ENCODE results near the gene ZNF578.
"Not testable (repeated sequence)": the region's sequence is repeated elsewhere in the genome, so short reads cannot be mapped to it uniquely, and the experiment has no call there.

ZNF578 gene

DNA sequence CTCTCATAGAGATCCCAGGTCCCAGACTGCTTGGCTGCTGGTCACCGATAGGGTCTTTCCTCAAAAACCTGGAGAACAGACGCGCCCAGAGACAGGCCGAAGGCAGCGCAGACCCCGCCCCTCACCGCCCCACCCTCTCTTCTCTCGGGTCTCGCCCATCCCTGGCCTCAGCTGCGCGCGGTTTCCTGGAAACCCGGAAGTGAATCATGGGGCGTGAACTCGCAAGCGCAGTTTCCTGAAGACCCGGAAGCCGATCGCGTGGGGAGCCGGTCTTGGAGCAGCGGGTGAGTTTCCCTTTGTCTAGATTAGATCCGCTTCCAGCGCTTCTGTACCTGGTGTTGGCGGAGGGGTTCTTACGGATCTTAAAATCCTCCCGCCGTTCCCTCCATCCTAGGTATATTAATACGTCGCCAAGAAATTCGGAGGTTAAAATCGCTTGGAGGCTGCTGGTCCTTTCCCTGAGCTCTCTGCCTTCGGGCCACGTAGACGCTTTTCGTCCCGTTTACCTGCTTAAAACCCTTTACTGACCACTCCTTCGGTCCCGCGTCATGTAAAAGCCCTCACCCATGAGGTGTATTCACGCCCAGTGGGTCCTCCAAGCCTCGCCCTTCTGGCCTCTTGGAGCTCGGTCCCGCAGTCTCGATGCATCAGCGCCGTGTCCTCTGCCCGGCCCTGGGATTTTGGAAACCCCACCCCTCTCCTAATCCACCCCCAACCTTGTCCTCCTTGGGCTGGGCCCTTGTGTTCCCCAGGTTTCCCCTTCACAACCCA lies at the start of gene ZNF578:
ZNF578 (plus strand) TSS at position 230 of the 771 bp plus-strand sequence. CDS start 48,293 bp downstream, outside the sequence.
- no peak for DNase-seq

DNA sequence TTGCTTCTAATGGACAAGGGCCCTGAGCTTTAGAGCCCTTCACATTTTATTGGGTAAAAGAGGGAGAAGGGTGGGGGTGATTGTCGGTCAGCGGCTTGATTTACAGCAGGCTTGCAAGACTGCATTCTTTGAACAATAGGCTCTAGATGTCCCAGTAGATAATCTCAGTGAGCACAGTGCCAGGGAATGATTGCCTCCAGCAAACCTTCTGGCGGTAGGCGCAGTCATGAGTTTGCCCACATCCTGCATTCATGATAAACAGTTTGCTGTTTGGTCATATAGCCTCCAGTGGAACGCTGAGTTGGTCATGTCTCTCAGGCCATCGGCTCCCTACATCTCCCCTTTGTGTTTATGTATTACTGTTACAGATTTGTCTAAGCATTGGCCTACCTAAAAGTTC lies 43.1 kb upstream of the ZNF578 start:
- no peak for DNase-seq

DNA sequence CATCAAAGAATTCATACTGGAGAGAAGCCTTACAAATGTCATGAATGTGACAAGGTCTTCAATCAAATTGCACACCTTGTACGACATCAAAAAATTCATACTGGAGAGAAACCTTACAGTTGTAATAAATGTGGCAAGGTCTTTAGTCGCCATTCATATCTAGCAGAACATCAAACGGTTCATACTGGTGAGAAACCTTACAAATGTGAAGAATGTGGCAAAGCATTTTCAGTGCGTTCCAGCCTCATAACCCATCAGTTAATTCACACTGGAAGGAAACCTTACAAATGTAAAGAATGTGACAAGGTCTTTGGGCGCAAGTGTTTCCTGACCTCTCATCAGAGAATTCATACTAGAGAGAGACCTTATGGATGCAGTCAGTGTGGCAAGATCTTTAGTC lies 37.6 kb upstream of the ZNF578 start:
- no peak for DNase-seq

DNA sequence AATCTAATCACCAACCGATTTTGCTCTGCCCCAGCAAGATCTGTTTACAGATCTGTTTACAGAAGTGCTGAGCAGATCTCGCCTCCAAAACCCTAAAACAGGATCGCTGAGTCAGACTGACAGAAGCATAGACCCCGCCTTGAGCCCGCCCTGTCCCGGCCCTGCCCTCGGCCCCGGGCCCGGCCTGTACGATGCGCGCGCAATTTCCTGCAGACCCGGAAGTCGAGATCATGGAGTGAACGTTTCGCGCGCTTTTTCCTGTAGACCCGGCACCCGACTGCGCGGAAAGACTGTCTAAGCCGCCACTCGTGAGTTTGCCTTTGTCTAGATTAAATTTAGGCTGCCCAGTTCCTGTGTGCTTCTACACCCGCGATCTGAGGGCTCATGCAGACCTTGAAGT lies 24.4 kb upstream of the ZNF578 start, which contains the start of gene ZNF534:
ZNF534 (plus strand) TSS at position 212 of the 400 bp plus-strand sequence. CDS start 2,327 bp downstream, outside the sequence.
- no peak for DNase-seq

DNA sequence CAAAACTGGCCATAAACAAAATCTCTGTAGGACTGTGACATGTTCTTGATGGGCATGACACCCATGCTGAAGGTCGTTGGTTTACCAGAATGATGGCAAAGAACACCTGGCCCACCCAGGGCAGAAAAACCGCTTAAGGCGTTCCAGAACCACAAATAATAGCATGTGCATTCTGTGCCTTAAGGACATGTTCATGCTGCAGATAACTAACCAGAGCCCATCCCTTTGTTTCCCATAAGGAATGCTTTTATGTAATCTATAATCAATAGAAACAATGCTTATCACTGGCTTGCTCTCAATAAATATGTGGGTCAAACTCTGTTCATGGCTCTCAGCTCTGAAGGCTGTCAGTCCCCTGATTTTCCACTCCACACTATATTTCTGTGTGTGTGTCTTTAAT lies 11.2 kb upstream of the ZNF578 start:
- DNase-seq, result no peak

DNA sequence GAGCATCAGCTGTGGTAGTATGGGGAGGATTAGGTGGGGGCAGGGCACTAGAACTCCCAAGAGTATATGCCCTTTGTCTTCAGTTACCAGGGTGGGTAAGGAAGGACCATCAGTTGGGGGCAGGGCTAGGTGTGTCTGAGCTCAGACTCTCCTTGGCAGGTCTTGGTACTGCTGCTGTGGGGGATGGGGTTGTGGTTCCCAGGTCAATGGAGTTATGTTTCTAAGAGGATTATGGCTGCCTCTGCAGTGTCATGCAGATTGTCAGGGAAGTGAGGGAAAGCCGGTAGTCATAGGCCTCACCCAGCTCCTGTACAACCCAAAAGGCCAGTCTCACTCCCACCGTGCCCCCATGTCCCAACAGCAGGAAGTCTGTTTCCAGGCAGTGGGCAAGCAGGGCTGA lies 8.8 kb upstream of the ZNF578 start:
- DNase-seq, result no peak

DNA sequence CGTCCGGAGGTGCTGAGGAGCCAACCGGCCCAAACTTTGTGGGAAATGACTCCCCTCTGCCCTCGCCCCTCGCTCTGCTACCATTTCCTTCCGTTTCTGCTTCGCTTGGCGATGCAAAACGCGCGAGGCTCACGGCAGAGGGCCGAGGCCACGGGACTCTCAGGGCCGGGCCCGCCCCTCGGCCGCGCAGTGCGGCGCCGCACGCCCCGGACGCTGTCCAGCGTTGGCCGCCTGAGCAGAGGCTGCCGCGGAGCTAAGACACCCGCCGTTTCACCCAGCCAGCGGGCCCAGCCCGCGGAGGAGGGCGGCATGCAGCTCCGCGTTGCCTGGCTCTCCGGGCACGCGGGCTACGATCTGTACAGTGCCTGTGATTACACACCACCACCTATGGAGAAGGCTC lies 2.1 kb upstream of the ZNF578 start:
- no peak for DNase-seq

DNA sequence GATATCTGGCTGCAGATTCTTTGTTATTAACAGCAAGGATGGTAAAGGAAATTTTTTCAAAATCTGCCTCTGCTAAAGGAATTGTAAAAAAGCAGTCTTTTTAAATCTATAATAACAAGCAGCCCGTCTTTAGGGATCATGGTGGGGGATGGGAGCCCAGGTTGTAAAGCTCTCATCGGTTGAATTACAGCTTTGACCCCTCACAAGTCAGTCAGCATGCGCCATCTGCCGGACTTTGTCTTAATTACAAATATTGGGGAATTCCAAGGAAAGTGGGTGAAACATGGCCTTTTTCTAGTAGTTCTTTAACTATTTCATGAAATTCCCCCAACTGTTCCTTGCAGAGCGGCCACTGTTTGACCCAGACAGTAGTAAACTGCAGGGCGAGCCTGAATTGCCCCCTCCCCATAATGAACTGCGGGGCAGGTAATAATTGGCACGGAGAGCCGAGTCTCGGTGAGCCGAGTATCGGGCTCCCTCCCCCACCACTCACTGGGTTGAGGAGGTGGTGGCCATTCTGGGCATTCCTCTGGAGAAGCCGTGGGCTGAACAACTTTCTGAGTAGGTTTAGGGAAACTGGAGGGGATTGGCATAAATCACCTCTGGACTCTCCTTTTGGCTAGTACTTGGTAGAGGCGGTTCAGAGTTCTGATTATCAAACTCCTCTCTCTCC lies 11.6 kb downstream of the ZNF578 start:
- DNase-seq, result no peak

DNA sequence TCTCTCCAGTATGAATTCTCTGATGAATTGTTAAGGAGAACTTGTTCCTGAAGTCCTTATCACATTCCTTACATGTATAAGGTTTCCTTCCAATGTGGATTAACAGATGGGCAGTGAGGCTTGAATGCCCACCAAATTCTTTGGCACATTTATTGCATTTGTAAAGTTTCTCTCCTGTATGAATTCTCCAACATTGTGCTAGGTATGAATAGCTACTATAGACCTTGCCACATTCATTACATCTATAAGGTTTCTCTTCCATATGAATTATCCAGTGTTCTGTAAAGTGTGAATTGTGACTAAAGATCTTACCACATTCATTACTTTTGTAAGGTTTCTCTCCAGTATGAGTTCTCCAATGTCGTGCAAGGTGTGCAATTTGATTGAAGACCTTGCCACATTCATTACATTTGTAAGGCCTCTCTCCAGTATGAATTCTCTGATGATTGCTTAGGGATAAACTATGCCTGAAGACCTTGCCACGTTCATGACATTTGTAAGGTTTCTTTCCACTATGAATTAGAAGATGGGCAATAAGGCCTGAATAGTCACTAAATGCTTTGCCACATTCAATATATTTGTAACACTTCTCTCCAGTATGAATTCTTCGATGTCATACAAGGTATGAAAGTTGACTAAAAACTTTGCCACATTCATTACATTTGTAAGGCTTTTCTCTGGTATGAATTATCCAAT lies 20.4 kb downstream of the ZNF578 start:
- DNase-seq, result no peak

DNA sequence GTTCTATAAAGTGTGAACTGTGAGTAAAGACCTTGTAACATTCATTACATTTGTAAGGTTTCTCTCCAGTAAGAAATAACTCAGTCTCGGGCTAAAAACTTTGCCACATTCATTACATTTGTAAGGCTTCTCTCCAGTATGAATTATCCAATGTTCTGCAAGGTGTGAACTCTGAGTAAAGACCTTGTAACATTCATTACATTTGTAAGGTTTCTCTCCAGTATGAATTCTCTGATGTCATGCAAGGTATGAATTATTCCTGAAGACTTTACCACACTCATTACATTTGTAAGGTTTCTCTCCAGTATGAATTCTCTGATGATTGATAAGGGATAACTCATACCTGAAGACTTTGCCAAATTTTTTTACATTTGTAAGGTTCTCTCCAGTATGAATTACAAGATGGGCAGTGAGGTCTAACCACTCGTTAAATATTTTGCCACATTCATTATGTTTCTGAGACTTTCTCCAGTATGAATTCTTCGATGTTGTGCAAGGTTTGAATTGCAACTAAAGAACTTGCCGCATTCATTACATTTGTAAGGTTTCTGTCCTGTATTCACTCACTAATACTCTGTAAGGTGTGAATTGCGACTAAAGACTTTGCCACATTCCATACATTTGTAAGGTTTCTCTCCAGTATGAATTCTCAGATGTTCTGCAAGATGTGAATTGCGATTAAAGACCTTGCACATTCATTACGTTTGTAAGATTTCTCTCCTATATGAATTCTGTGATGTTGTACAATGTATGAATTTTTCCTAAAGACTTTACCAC lies 21.2 kb downstream of the ZNF578 start:
- DNase-seq, result no peak

DNA sequence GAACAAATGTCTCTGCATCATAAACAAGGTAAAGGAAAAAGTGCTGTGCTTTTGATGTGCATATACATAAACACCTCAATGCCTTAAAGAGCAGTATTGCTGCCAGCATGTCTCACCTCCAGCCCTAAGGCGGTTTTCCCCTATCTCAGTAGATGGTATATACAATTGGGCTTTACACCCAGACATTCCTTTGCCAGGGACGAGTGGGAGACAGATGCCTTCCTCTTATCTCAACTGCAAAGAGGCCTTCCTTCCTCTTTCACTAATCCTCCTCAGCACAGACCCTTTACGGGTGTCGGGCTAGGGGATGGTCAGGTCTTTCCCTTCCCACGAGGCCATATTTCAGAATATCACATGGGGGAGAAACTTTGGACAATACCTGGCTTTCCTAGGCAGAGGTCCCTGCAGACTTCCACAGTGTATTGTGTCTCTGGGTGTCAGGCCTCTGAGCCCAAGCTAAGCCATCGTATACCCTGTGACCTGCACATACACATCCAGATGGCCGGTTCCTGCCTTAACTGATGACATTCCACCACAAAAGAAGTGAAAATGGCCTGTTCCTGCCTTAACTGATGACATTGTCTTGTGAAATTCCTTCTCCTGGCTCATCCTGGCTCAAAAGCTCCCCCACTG lies 30.9 kb downstream of the ZNF578 start:
- not testable (repeated sequence) for DNase-seq

DNA sequence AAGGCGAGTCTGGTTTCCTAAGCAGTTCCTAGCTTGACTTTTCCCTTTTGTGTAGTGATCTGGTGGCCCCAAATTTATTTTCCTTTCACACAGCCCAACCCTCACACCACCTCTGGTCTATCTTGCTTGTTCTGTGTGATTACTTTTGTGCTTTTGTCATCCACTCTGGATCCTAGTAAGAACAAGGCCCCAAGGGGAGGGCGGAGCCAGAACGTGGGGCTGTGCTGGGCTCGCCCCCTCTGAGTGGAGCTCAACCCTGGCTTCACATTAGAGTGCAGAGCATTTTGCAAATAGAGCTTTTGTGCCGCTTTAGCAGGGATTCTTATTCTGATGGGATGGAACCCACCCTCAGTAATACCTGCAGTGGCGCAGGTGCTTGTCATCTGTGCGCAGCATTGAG lies 31.7 kb downstream of the ZNF578 start:
- not testable (repeated sequence) for DNase-seq

DNA sequence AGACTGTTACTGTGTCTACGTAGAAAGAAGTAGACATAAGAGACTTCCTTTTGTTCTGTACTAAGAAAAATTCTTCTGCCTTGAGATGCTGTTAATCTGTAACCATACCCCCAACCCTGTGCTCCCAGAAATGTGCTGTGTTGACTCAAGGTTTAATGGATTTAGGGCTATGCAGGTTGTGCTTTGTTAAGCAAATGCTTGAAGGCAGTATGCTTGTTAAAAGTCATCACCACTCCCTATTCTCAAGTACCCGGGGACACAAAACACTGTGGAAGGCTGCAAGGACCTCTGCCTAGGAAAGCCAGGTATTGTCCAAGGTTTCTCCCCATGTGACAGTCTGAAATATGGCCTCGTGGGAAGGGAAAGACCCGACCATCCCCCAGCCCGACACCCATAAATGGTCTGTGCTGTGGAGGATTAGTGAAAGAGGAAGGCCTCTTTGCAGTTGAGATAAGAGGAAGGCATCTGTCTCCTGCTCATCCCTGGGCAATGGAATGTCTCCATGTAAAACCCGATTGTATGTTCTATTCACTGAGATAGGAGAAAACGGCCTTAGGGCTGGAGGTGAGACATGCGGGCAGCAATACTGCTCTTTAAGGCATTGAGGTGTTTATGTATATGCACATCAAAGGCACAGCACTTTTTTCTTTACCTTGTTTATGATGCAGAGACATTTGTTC lies 32.3 kb downstream of the ZNF578 start:
- not testable (repeated sequence) for DNase-seq

DNA sequence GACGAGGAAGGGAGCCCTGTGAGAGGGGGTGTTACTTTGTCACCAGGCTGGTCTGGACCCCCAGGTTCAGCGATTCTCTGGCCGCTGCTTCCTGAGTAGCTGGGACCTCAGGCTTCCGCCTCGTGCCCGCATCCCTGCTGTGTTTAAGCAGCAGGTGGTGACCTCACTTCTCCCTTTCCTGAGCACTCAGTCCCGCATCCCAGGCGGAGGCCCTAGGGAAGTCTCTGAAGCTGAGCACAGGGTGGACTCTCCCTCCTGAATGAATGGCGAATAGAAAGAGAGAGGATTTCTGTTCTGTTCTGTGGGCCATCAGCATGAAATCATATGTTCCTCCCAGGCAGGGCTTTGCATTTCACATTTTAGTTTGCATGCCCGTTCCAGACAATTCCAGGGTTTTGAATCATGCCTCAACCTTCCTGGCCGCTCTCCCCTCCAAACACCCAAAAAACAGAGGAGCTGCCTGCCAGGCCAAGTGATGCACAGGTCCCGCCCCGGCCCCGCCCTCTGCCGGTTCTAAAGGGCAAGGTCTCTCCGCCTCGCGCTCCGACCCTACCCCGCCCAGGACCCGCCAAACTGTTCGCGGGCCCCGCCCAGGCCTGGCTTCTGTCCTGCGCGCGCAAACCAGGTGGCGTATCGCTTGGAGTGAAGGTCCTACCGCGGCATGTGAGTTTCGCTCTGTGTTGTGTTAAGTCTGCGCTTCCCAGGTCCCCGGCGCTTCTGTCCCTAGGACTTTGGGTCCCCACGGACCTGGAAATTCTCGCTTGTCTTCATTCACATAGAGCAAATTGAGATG lies 39.0 kb downstream of the ZNF578 start:
- DNase-seq, result no peak

DNA sequence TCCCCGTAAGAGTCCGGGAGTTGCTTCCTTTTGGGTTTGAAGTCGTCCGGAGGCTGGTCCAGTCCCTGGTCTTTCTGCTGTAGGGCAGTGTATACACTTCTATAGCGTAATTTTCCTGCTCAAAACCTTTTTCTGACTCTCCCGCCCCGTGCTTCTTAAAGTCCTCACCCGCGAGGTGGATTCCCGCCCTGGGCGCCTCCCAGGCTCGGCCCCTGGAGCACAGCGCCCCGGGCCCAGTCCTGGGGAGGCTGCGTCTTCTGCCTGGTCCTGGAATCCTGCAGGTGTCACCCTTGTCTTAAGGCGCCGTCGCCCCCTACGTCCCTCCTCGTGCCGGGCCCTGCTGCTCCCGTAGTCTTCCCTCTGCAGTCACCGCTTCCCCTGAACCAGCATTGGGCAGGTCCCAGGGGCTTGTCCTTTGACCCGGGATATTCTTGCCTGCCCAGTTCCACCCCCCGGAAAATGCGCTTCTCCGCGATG lies 39.7 kb downstream of the ZNF578 start:
- DNase-seq, result no peak

DNA sequence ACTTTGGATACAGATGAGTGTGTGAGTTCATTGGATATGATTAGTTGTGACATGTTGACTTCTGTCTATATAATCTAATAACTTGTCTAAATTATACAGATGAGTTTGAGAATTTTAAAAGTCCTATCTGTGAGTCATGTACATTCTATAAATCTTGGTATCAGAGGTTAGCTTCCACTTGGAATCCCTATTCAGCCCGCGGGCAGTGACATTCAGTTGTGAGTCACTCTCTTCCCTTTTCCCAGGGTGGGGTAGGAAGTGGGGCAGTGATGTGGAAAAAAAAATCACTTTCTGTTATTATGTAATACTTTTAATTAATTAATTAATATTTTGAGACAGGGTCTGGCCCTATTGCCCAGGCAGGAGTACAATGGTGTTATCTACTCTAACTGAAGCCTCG lies 41.2 kb downstream of the ZNF578 start:
- no peak for DNase-seq

DNA sequence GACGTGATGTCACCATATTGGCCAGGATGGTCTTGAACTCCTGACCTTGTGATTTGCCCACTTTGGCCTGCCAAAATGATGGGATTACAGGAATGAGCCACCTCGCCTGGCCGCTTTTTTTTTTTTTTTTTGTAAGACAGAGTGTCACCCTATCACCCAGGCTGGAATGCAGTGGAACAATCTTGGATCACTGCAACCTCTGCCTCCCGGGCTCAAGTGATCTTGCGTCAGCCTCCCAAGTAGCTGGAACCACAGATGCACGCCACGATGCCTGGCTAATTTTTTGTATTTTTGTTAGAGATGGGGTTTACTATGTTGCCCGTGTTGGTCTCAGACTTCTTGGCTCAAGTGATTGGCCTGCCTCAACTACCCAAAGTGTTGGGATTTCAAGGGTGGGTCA lies 45.2 kb downstream of the ZNF578 start:
- DNase-seq, result no peak

DNA sequence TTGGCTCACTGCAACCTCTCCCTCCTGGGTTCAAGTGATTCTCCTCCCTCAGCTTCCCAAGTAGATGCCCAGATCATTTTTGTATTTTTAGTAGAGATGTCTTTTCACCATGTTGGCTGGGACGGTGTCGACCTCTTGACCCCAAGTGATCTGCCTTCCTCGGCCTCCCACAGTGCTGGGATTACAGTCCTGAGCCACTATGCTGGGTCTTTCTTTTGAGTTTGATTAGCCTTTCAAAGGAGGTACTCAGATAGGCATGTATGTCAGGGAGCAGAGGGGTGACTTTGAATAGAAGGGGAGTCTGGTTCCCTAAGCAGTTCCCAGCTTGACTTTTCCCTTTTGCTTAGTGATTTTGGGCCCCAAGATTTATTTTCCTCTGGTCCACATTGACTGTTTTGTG lies 47.1 kb downstream of the ZNF578 start:
- DNase-seq, result not testable (repeated sequence)

DNA sequence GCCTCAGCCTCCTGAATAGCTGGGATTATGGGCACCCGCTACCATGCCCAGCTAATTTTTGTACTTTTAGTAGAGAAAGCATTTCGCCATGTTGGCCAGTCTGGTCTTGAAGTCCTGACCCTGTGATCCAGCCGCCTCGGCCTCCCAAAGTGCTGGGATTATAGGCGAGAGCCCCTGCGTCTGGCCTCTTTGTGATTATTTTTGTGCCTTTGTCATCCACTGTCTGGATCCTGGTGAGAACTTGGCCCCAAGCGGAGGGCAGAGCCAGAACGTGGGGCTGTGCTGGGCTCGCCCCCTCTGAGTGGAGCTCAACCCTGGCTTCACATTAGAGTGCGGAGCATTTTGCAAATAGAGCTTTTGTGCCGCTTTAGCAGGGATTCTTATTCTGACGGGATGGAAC lies 47.6 kb downstream of the ZNF578 start:
- DNase-seq, result not testable (repeated sequence)

DNA sequence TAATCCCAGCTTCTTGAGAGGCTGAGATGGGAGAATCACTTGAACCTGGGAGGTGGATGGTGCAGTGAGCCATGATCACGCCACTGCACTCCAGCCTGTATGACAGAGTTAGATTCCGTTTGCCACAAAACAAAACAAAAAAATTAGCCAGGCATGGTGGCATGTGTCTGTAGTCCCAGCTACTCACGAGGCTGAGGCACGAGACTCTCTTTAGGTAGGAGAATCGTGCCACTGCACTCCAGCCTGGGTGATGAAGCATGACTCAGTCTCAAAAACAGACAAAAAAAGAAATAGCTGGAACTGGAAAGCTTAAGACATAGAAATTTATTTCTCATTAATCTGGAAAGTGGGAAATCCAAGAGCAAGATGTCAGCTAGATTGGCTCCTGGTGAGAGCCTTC lies 53.9 kb downstream of the ZNF578 start:
- no peak for DNase-seq

DNA sequence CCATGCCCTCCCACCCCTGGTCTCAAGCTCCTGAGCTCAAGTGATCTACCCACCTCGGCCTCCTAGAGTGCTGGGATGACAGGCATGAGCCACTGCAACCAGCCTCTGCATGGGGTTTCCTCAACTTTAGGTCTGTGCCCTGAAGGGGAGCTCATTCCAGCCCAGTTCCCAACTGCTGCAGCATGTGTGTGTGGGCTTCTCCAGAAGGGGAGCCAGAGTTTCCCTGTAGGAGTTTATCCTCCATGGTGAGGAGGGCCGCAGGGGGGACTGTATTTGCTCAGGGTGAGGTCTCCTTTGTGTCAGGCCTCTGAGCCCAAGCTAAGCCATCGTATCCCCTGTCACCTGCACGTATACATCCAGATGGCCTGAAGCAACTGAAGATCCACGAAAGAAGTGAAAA lies 62.8 kb downstream of the ZNF578 start:
- DNase-seq, result no peak

All from SW 1271 (cell line).